GM12878 (cell line): Measurements from ENCODE around the gene IL19. TPM values are rescaled to one million over a fixed set of nuclear protein-coding genes. Genes with fewer than 3 reads are reported as not detected.
A peak's percentile ranks its signal among the peaks of the same experiment; 100 is the strongest.

ENCODE experiments used
- ATAC-seq: fragments of 200-7000 bp; cut with Tn5 transposase; 3 replicates; pipeline ENCODE4 v1.9.1; 2020; ENCODE audit warnings: mild to moderate bottlenecking, moderate library complexity
- Bru-seq: library from RNA; stranded (reverse); fragments of 400-500 nt; gene quantifications from one replicate; lab custom pipeline; 2021; lab: Mats Ljungman, UMichigan
- BruChase-seq, 2 experiments: library from RNA; stranded (reverse); fragments of 400-500 nt; gene quantifications; one replicate each; lab custom pipeline; 2021; lab: Mats Ljungman, UMichigan
- BruUV-seq: library from RNA; stranded (reverse); fragments of 400-500 nt; replicated peaks from 2 replicates; lab custom pipeline; 2021; lab: Mats Ljungman, UMichigan
- CTCF ChIA-PET: fragments of 300-600 bp; sonication (Branson Sonifier 250); formaldehyde crosslinking; extraction: SDS; loops from one replicate; lab custom pipeline; 2021; ENCODE audit warnings: inconsistent platforms; lab: Yijun Ruan, JAX
- POLR2A ChIA-PET: fragments of 350-600 bp; formaldehyde crosslinking; extraction: SDS; loops from one replicate; lab custom pipeline; 2021; ENCODE audit warnings: inconsistent platforms; lab: Charles Lee
- RAD21 ChIA-PET: fragments of 300-600 bp; sonication (Branson Sonifier 250); formaldehyde crosslinking; loops from one replicate; lab custom pipeline; 2023; ENCODE audit warnings: antibody characterized with exemption; ENCODE audit not compliant: unreplicated experiment; lab: Charles Lee
- SMC1A ChIA-PET: fragments of 300-600 bp; sonication (Branson Sonifier 250); formaldehyde crosslinking; loops from one replicate; lab custom pipeline; 2023; ENCODE audit not compliant: unreplicated experiment, uncharacterized antibody; lab: Charles Lee
- DNase-seq: peaks from one replicate; pipeline ENCODE4 v3.0.0-alpha.2; 2011; ENCODE audit warnings: low read depth, low spot score
- FAIRE-seq: peaks from 3 replicates; lab custom pipeline; 2011; peaks lifted over from hg19 to GRCh38; lab: Jason Lieb, UNC
- H2AFZ ChIP-seq: 2 replicates; pipeline ENCODE4 v1.6.0; 2011; ENCODE audit warnings: low read depth, low read length, control low read depth; ENCODE audit not compliant: control insufficient read depth
- H3K27ac ChIP-seq: 2 replicates; pipeline ENCODE4 v1.5.1; 2011; ENCODE audit warnings: control low read depth; ENCODE audit not compliant: control insufficient read depth, insufficient read depth
- H3K27me3 ChIP-seq, 2 experiments: replicated peaks in 1 of 2; 2 replicates each; pipeline versions ENCODE4 v1.6.0 to v1.6.1; 2011; ENCODE audit warnings: low read length in 1 of 2; ENCODE audit not compliant: control insufficient read depth in 2 of 2, insufficient read depth in 2 of 2
- H3K36me3 ChIP-seq, 2 experiments: 2 replicates each; pipeline ENCODE4 v1.5.1; 2011; ENCODE audit warnings: low read length in 1 of 2; ENCODE audit not compliant: control insufficient read depth in 2 of 2, insufficient read depth in 2 of 2
- H3K4me1 ChIP-seq: 2 replicates; pipeline ENCODE4 v1.6.1; 2011; ENCODE audit warnings: mild to moderate bottlenecking, low read length, moderate library complexity, mixed read lengths; ENCODE audit not compliant: control insufficient read depth, insufficient read depth
- H3K4me2 ChIP-seq: 2 replicates; pipeline ENCODE4 v1.6.0; 2011; ENCODE audit warnings: control low read depth; ENCODE audit not compliant: control insufficient read depth, insufficient read depth
- H3K4me3 ChIP-seq: fragments of 200-600 bp; sonication (generic); 2 replicates; pipeline ENCODE4 v1.5.1; 2016
- H3K79me2 ChIP-seq: 2 replicates; pipeline ENCODE4 v1.6.0; 2011; ENCODE audit warnings: low read length; ENCODE audit not compliant: control insufficient read depth, insufficient read depth
- H3K9ac ChIP-seq: 2 replicates; pipeline ENCODE4 v1.8.0; 2011; ENCODE audit warnings: low read length, control low read depth, mixed read lengths; ENCODE audit not compliant: control insufficient read depth, insufficient read depth
- H3K9me3 ChIP-seq: replicated peaks from 3 replicates; pipeline ENCODE4 v1.5.1; 2011; ENCODE audit warnings: mild to moderate bottlenecking, low read length; ENCODE audit not compliant: control insufficient read depth, insufficient read depth
- H4K20me1 ChIP-seq: 2 replicates; pipeline ENCODE4 v1.6.0; 2011; ENCODE audit not compliant: control insufficient read depth, insufficient read depth
- BHLHE40 ChIP-seq, 2 experiments: fragments of 450-650 bp in 1 of 2; IDR thresholded peaks; 2 replicates each; pipeline ENCODE4 v1.6.1; 2011 to 2017; ENCODE audit warnings: low read depth in 2 of 2, borderline replicate concordance in 1 of 2, improper control_type of control experiment in 1 of 2, low read length in 1 of 2, mild to moderate bottlenecking in 1 of 2
- CBX3 ChIP-seq: fragments of 200-600 bp; sonication (generic); IDR thresholded peaks from 2 replicates; pipeline ENCODE4 v1.6.1; 2016; ENCODE audit warnings: low read depth, borderline replicate concordance
- DPF2 ChIP-seq: fragments of 450-650 bp; IDR thresholded peaks from 2 replicates; pipeline ENCODE4 v1.6.1; 2017; ENCODE audit warnings: mild to moderate bottlenecking
- EP300 ChIP-seq, 2 experiments: fragments of 150-350 bp in 1 of 2; IDR thresholded peaks; 2 replicates each; pipeline ENCODE4 v1.6.1; 2011 to 2012; ENCODE audit warnings: low read depth in 2 of 2, low read length in 2 of 2, borderline replicate concordance in 1 of 2, improper control_type of control experiment in 1 of 2, inconsistent platforms in 1 of 2; ENCODE audit not compliant: control insufficient read depth in 1 of 2
- HCFC1 ChIP-seq: fragments of 150-350 bp; IDR thresholded peaks from 2 replicates; pipeline ENCODE4 v1.6.1; 2014; ENCODE audit warnings: low read length
- HDGF ChIP-seq: fragments of 450-650 bp; IDR thresholded peaks from 2 replicates; pipeline ENCODE4 v1.6.1; 2016; ENCODE audit warnings: antibody characterized with exemption
- JUNB ChIP-seq: IDR thresholded peaks from 2 replicates; pipeline ENCODE4 v1.6.1; 2016; ENCODE audit warnings: antibody characterized with exemption, mild to moderate bottlenecking
- NBN ChIP-seq: fragments of 450-650 bp; IDR thresholded peaks from 2 replicates; pipeline ENCODE4 v1.6.1; 2016
- POLR2A ChIP-seq: IDR thresholded peaks from 2 replicates; pipeline ENCODE4 v1.6.1; 2011; ENCODE audit warnings: low read depth, mild to moderate bottlenecking, low read length
- POU2F2 ChIP-seq: IDR thresholded peaks from 3 replicates; pipeline ENCODE4 v1.6.1; 2011; ENCODE audit warnings: low read depth, mild to moderate bottlenecking, low read length, borderline replicate concordance
- RAD51 ChIP-seq: fragments of 450-650 bp; IDR thresholded peaks from 2 replicates; pipeline ENCODE4 v1.6.1; 2016; ENCODE audit warnings: moderate library complexity, mild to moderate bottlenecking, inconsistent platforms
- RUNX3 ChIP-seq: IDR thresholded peaks from 2 replicates; pipeline ENCODE4 v1.6.1; 2012; ENCODE audit warnings: low read length, inconsistent platforms
- SREBF1 ChIP-seq: IDR thresholded peaks from 2 replicates; pipeline ENCODE4 v1.6.1; 2012; ENCODE audit warnings: mild to moderate bottlenecking, low read length
- TARDBP ChIP-seq: IDR thresholded peaks from 2 replicates; pipeline ENCODE4 v1.6.1; 2016; ENCODE audit warnings: borderline replicate concordance
- TBL1XR1 ChIP-seq: IDR thresholded peaks from 2 replicates; pipeline ENCODE4 v1.6.1; 2012; ENCODE audit warnings: low read depth, low read length, improper control_type of control experiment
- ZBTB33 ChIP-seq: fragments of 450-650 bp; IDR thresholded peaks from 2 replicates; pipeline ENCODE4 v1.6.1; 2017; ENCODE audit warnings: mild to moderate bottlenecking
- ZNF207 ChIP-seq: fragments of 450-650 bp; IDR thresholded peaks from 2 replicates; pipeline ENCODE4 v1.6.1; 2014; ENCODE audit warnings: antibody characterized with exemption, mild to moderate bottlenecking, borderline replicate concordance
- ZZZ3 ChIP-seq: IDR thresholded peaks from 2 replicates; pipeline ENCODE4 v1.6.1; 2011; ENCODE audit warnings: low read depth; ENCODE audit not compliant: control insufficient read depth, insufficient read length
- WGBS: methylation state at CpG from one replicate; pipeline ENCODE4 v1.1.6; 2016; ENCODE audit warnings: low lambda C conversion rate; ENCODE audit not compliant: insufficient replicate concordance, insufficient coverage; ENCODE audit errors: missing lambda C conversion rate; 5-methylcytosine and 5-hydroxymethylcytosine counted together
- in situ Hi-C: fragments of 300-500 bp; cut with MboI; formaldehyde crosslinking; loops from 9 replicates; pipeline ENCODE4 v1.14.3; 2018; ENCODE audit warnings: mixed read lengths
- intact Hi-C: fragments of 100-400 bp; cut with micrococcal nuclease; formaldehyde crosslinking; loops from one replicate; pipeline ENCODE4 v1.14.2; 2022; ENCODE audit not compliant: unreplicated experiment
- long read RNA-seq, 2 experiments: library from polyadenylated mRNA; unstranded; transcript quantifications; one replicate each; pipeline ENCODE4 v2.0.0, GENCODE V29; 2019 to 2020
- polyA minus RNA-seq, 3 experiments: library from RNA; depleted of rRNA, polyadenylated mRNA; stranded (reverse); fragments of >200 nt; gene quantifications; 2 replicates each; pipeline ENCODE4 v1.2.3, GENCODE V29; 2011
- polyA plus RNA-seq, 11 experiments: library from polyadenylated mRNA; depleted of rRNA in 4 of 11; unstranded in 6 of 11; stranded (reverse) in 5 of 11; fragments of >200 nt; fragmentation: Nextera tagmentation in 4 of 11; fragmentation: Illumina TruSeq in 1 of 11; extraction: Ambion mirVana in 4 of 11; extraction: Trizol in 1 of 11; gene quantifications; 1 replicate in 1 of 11; 2 replicates in 10 of 11; pipeline versions ENCODE4 v1.2.1 to v1.2.3, GENCODE V29; 2011 to 2016; ENCODE audit warnings: inconsistent platforms in 2 of 11, missing spikeins in 2 of 11, low read depth in 1 of 11
- total RNA-seq, 4 experiments: library from RNA; depleted of rRNA in 3 of 4; stranded (reverse); fragments of >200 nt in 3 of 4; fragmentation: Illumina TruSeq in 1 of 4; extraction: Trizol in 1 of 4; gene quantifications; 2 replicates each; pipeline versions ENCODE4 v1.2.1 to v1.2.3, GENCODE V29; 2013 to 2021

The IL19 gene
- total RNA-seq (2013; cell fraction: nucleolus; rRNA removed) = not detected in 2 replicates
- total RNA-seq (2014; rRNA removed) = 0.38 TPM in 1 of 2 replicates, not detected in the other
- not detected in 2 replicates for total RNA-seq (2014; rRNA removed; fragmentation: Illumina TruSeq; extraction: Trizol)
- total RNA-seq (2021) = not detected in 2 replicates
- polyA plus RNA-seq (2011; ENCODE audit: low read depth) = 0.30 TPM
- polyA plus RNA-seq (2011; rRNA removed) = 0.72 and 0.73 TPM in 2 replicates
- polyA plus RNA-seq (2011; cell fraction: cytosol; rRNA removed) = 0.33 and 0.63 TPM in 2 replicates
- 0.70 and 1.2 TPM in 2 replicates for polyA plus RNA-seq (2011; cell fraction: nucleus; rRNA removed)
- polyA plus RNA-seq (2012) = 0.65 TPM in 1 of 2 replicates, not detected in the other
- 0.32 TPM in 1 of 2 replicates, not detected in the other for polyA plus RNA-seq (2014; fragmentation: Illumina TruSeq; extraction: Trizol)
- polyA plus RNA-seq (2014; fragmentation: Nextera tagmentation; extraction: Ambion mirVana) = under 1 TPM; 0.27 to 0.29 TPM
- polyA plus RNA-seq (2014; rRNA removed) = 0.10 TPM in 1 of 2 replicates, not detected in the other
- not detected for polyA plus RNA-seq (2016; fragmentation: Nextera tagmentation; extraction: Ambion mirVana)
- polyA minus RNA-seq (2011; rRNA and poly(A)+ RNA removed) = 0.37 and 0.41 TPM in 2 replicates
- not detected in 2 replicates for polyA minus RNA-seq (2011; cell fraction: cytosol; rRNA and poly(A)+ RNA removed)
- polyA minus RNA-seq (2011; cell fraction: nucleus; rRNA and poly(A)+ RNA removed) = 0.24 TPM in 1 of 2 replicates, not detected in the other
- Bru-seq, nascent RNA = percentile 27 among the genes with signal in this experiment
- BruChase-seq, experiment 1, labeled RNA remaining after a 6-hour chase = percentile 26 among the genes with signal in this experiment
- BruChase-seq, experiment 2, labeled RNA remaining after a 2-hour chase = percentile 24 among the genes with signal in this experiment
- long read RNA-seq, experiment 1, partial matches to known transcripts = 0 of 1 reads
- long read RNA-seq, experiment 1, other reads (novel, unspliced or antisense) = 1 of 1 reads
- long read RNA-seq, experiment 2, partial matches to known transcripts = 1 of 9 reads
- long read RNA-seq, experiment 2, other reads (novel, unspliced or antisense) = 8 of 9 reads

- CTCF ChIA-PET = interaction anchor here (0.8 to 15.0 kb wide), 19 partner anchors 15 to 279 kb away, joined by 3 to 299 read pairs (median 4); no protein-coding TSS in a partner anchor
- RAD21 ChIA-PET = interaction anchor here (0.8 to 13.8 kb wide), 17 partner anchors 16 to 154 kb away, joined by 3 to 363 read pairs (median 7); partner anchors contain the start of genes DYRK3 and FCMR
- SMC1A ChIA-PET = interaction anchor here (0.6 to 16.0 kb wide), 25 partner anchors 10 to 234 kb away, joined by 3 to 410 read pairs (median 4); partner anchors contain the start of genes DYRK3 and FCMR
- ATAC-seq = peak; percentile 29
- Histone ChIP-seq H3K27me3 (no peaks in the 10 kb centered on the region), H3K4me2 (peak within 1 kb of the TSS; percentile 95), H3K9me3 (no peaks in the 10 kb centered on the region), H3K36me3 (no peaks in the 10 kb centered on the region), H4K20me1 (no peaks in the 10 kb centered on the region), H2AFZ (peak within 1 kb of the TSS; percentile 13), H3K79me2 (peaks cover 47% of the 10 kb centered on the region), H3K4me3 (peak within 1 kb of the TSS; percentile 74), H3K4me1 (peaks cover 79% of the 10 kb centered on the region), H3K9ac (peak within 1 kb of the TSS; percentile 73), H3K27ac (peak within 1 kb of the TSS; percentile 86)
- FAIRE-seq = no peak
- BruUV-seq = TSS peak; percentile 89
- DNase-seq = no peak
- in situ Hi-C loops = loop anchor here (5.0 kb wide), 1 partner anchor 33 kb away; no protein-coding TSS in a partner anchor
- intact Hi-C loops = loop anchor here (1.0 kb wide), 2 partner anchors 14 to 33 kb away; no protein-coding TSS in a partner anchor
- WGBS = 0% methylated on average over 9 of the region's 9 CpGs
- POLR2A ChIA-PET = interaction anchor here (0.6 to 14.8 kb wide), 18 partner anchors 16 to 197 kb away, joined by 3 to 283 read pairs (median 5); partner anchors contain the start of gene FCMR
- no peak for TF ChIP-seq CBX3
- 0 out of 2 replicates have a peak, but pooled peaks have one; percentile 58 for TF ChIP-seq NBN
- no peak for TF ChIP-seq HCFC1
- TF ChIP-seq RUNX3 = peak; percentile 48
- peak; percentile 24; the same call in 1 of the 2 replicates for TF ChIP-seq JUNB
- no peak for TF ChIP-seq SREBF1
- TF ChIP-seq DPF2 = no peak
- 0 out of 2 replicates have a peak, but pooled peaks have one; percentile 6 for TF ChIP-seq ZNF207
- peak; percentile 74 for TF ChIP-seq POLR2A
- TF ChIP-seq TBL1XR1 = no peak
- TF ChIP-seq RAD51 = no peak
- TF ChIP-seq EP300 (IDR thresholded peaks at IDR 0.05; ENCODE audit: borderline replicate concordance in 1 of 2, control insufficient read depth in 1 of 2, low read depth in 2 of 2, low read length in 2 of 2) = peak in 1 of 2 experiments; percentile 20; a peak in 1 of 4 replicates
- TF ChIP-seq ZBTB33 = no peak
- no peak for TF ChIP-seq TARDBP
- no peak for TF ChIP-seq ZZZ3
- peak; percentile 85; the same call in 1 of the 3 replicates for TF ChIP-seq POU2F2
- peak in 1 of 2 experiments; percentile 37; a peak in 1 of 4 replicates for TF ChIP-seq BHLHE40 (IDR thresholded peaks at IDR 0.05; ENCODE audit: borderline replicate concordance in 1 of 2, low read depth in 2 of 2, low read length in 1 of 2)
- TF ChIP-seq HDGF = 0 out of 2 replicates have a peak, but pooled peaks have one; percentile 63
These were observed at the start of gene IL19 for GRCh38 chr1:206770531-206771337. Gene IL19, plus strand, starts transcription at chr1:206770773. Its CDS starts 65,890 bp downstream, at chr1:206836663.
